GM18508 (cell line): Measurements from ENCODE around the gene SLC25A39.
"Not testable (repeated sequence)": the region's sequence is repeated elsewhere in the genome, so short reads cannot be mapped to it uniquely, and the experiment has no call there.

Source experiments
- ATAC-seq: cut with Tn5 transposase; IDR thresholded peaks from one replicate; pipeline ENCODE4 v1.9.1; 2021; ENCODE audit warnings: moderate number of reproducible peaks; ENCODE audit not compliant: insufficient read depth, unreplicated experiment

The SLC25A39 gene

DNA sequence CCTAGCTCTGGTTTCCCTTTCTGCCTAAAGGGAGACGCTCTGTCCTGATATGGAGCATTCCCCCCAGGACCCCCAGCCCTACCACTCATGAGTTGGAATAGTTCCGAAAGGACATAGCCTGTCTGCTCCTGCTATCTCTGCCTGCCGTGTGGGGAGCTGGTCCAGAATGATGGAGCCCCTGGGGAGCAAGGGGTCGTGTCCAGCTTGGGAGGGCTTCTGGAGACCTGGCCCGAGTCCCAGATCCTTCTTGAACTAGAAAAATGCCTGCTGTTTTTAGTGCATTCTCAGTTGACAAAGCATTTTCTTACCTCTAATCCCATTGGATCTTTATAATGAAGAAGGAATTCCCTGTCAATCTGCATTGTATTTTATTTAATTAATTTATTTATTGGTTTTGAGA, 11.3 kb upstream of the SLC25A39 start:
- no peak for ATAC-seq

GRCh38 chr17:44335564-44335963, 10.9 kb upstream of the SLC25A39 start:
- no peak for ATAC-seq

DNA sequence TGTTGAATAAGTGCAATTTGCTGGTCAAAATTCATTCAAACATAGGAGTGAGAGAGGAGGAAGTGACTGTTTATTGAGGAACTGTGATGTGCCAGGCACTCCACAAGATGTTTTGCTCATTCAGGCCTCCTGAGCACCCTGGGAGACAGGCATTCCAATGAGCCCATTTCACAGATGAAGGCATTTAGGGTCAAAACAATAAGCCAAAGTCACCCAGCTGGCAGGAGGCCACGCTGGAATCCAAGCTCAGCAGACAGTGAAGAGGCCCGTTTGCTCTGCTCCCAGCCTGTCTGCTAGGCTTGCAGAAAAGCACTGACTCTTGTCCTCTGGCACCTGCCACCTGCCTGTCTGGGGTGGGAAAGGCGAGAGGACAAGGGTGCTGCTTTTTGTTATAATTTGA, 10.1 kb upstream of the SLC25A39 start:
- ATAC-seq = no peak

- no peak for ATAC-seq
Observed at GRCh38 chr17:44334315-44334714, 9.7 kb upstream of the SLC25A39 start.

- ATAC-seq = no peak
Observed at GRCh38 chr17:44333371-44333770, 8.7 kb upstream of the SLC25A39 start.

DNA sequence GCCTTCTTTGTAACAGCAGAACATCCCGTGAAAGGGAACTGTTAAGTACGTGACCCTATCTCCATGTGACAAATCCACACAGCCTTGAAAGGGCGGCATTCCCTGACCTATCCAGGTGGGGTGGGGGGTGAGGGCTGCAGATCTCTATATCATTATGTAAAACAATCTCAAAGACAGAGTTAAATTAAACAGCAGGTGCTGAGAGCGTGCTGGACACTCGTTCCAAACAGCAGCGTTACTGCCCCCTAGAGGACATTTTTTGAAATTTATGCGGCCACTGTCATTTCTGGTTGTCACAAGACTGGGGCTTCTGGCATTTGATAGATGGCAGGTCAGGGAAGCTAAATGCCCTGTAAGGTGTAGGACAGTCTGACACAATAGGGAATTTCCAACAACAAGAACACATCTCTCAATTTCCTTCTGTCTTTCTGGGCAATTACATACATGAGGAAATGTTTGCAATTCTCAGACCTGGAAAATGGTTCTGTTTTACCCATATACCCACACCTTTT, 6.7 kb upstream of the SLC25A39 start:
- no peak for ATAC-seq

GRCh38 chr17:44330263-44330662, 5.6 kb upstream of the SLC25A39 start:
- not testable (repeated sequence) for ATAC-seq

DNA sequence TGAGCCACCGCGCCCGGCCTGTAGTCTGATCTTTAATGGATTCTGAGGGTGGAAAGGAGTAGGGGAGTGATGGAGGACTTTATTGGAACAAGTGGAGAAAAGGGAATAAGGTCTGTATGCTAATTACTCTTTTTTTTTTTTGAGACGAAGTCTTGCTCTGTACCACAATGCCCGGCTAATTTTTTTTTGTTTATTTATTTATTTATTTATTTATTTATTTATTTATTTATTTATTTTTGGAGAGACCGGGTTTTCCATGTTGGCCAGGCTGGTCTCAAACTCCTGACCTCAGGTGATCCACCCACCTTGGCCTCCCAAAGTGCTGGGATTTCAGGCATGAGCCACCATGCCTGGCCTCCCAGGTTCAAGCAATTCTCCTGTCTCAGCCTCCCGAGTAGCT, 4.9 kb upstream of the SLC25A39 start:
- not testable (repeated sequence) for ATAC-seq

DNA sequence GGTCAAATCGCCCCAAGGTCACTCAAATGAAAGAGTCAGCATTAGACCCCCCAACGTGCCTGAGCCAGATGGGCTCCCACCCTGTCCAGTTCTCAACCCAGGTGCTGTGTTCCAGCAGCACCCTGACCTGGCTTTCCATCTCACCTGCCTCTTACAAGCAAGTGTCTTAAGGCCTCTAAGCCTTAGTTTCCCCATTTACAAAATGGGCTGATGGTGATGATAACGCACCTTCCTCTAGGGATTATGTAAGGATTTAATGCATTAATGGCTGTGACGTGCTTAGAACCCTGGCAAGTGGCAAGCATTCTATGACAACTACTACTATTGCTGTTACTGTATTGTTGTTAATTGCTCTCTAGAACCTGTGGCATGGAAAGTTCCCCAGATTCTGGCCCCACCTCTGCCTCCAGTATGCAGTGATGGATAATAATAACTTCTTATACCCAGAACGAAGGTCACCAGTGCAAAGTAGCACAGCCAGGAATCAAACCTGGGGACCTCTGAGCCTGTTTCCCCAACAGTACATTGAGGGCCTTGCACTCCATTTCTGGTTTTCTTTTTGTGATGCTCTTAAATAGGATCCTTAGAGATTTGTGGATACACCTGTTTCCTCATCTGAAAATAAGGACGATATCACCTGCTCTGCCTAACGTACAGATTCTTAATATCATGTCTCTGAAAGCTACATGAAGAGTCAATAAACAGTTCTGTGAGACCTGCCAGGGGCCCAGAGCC, 3.3 kb upstream of the SLC25A39 start:
- ATAC-seq = no peak

GRCh38 chr17:44326861-44327444, 2.3 kb upstream of the SLC25A39 start:
- ATAC-seq = no peak

GRCh38 chr17:44324092-44324570, 492 bp downstream of the SLC25A39 start:
- no peak for ATAC-seq

- no peak for ATAC-seq
Observed at GRCh38 chr17:44323359-44324091, 1.1 kb downstream of the SLC25A39 start.

GRCh38 chr17:44322236-44322895, 2.3 kb downstream of the SLC25A39 start:
- no peak for ATAC-seq

DNA sequence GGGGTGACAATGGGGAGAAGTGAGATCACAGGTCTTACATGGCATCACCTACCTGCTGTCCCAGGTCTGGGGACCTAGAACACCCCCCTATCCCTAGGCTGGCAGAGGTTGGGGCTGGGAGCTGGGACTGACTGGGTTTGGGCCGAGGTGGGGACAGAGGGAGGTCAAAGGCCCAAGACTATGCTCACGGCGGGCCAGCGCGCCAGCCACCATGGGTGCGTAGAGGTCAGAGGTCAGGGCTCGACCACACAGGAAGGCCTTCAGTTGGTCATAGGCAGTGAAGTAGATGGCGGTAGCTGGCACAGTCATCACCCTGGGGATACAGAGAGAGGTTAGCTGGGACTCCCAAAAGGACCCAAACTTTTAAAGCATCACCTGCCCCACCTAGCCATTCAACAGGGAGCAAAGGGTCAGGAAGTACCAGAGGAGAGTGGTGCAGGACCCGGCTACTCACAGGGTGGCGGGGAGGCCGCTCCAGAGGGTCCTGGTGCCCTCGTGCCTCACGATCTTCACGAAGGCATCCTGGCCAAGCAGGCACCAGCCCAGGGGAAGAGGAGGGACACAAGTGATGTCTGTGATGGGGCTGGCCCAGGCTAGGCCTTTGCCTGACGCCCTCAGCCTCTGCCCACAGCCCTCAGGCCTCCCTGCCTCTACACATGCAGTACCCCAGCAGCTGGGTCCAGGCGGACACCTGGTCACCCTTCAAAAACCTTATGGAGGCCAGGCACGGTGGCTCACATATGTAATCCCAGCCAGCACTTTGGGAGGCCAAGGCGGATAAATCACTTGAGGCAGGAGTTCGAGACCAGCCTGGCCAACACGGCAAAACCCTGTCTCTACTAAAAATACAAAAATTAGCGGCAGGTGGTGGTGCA, 3.1 kb downstream of the SLC25A39 start:
- no peak for ATAC-seq

- no peak for ATAC-seq
Observed at GRCh38 chr17:44320066-44320465, 4.6 kb downstream of the SLC25A39 start.

DNA sequence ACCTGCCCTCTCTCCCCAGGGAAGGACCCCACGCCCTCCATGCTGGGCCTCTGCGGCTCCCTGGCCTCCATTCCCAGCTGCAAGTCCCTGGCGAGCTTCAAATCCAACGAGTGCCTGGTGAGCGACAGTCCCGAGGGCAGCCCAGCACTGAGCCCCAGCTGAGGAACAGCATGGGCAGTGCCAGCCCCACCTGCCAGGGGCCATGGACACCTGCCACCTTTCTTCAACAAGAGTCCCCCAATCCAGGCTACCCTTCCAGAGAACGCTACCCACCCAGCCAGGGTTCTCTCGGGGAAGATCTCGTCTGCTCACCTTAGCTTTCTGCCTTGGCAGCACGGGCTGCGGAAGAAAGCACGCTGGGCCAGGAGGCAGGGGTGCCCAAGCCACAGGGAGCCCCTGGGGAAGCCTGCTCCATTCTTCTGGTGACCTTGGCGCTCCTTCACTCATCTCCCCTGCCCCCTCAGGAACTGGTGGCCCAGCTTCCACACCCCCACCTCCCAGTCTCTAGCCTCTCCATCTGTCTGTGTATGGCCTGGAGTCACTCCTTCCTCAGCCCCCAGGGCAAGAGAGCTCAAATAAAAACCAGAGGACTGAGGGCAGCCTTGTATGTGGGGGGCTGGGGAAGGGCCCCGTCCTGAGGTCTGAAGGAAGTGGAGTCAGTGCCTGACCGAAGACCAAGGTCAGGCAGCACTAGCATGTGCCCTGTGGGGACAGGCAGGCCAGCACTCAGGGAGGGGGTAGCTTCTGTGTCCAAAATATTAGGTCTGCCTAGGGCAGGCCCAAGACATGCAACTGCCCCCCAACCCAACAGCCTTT, 6.3 kb downstream of the SLC25A39 start:
- ATAC-seq = no peak

GRCh38 chr17:44317545-44317944, 7.1 kb downstream of the SLC25A39 start:
- ATAC-seq = no peak

GRCh38 chr17:44315760-44316731, 8.6 kb downstream of the SLC25A39 start:
- no peak for ATAC-seq
